Smooth muscle cell (in vitro differentiated cells): ENCODE measurements around the gene DPF3. TPM values are rescaled to one million over a fixed set of nuclear protein-coding genes. Genes with fewer than 3 reads are reported as not detected.

Source experiments
- DNase-seq: peaks from one replicate; lab custom pipeline; 2025; ENCODE audit not compliant: unreplicated experiment; lab: John Stamatoyannopoulos, UW
- H2AFZ ChIP-seq: fragments of 200-600 bp; sonication (generic); 2 replicates; pipeline ENCODE4 v1.6.0; 2016; ENCODE audit warnings: antibody characterized with exemption, low read depth, mild to moderate bottlenecking
- H3F3A ChIP-seq: fragments of 200-600 bp; sonication (generic); 2 replicates; pipeline ENCODE4 v1.6.0; 2017; ENCODE audit warnings: antibody characterized with exemption, low read depth
- H3K27ac ChIP-seq: fragments of 200-600 bp; sonication (generic); 2 replicates; pipeline ENCODE4 v1.5.1; 2016; ENCODE audit warnings: low read depth, mild to moderate bottlenecking
- H3K27me3 ChIP-seq: fragments of 200-600 bp; sonication (generic); 2 replicates; pipeline ENCODE4 v1.6.1; 2016; ENCODE audit warnings: low read depth, mild to moderate bottlenecking
- H3K36me3 ChIP-seq: fragments of 200-600 bp; sonication (generic); 2 replicates; pipeline ENCODE4 v1.5.1; 2016; ENCODE audit warnings: low read depth
- H3K4me1 ChIP-seq: fragments of 200-600 bp; sonication (generic); 2 replicates; pipeline ENCODE4 v1.5.1; 2016; ENCODE audit warnings: low read depth
- H3K4me2 ChIP-seq: fragments of 200-600 bp; sonication (generic); 2 replicates; pipeline ENCODE4 v1.6.0; 2016; ENCODE audit warnings: mild to moderate bottlenecking
- H3K4me3 ChIP-seq: fragments of 200-600 bp; sonication (generic); 2 replicates; pipeline ENCODE4 v1.5.1; 2016; ENCODE audit warnings: mild to moderate bottlenecking
- H3K79me2 ChIP-seq: fragments of 200-600 bp; sonication (generic); 2 replicates; pipeline ENCODE4 v1.6.0; 2016; ENCODE audit warnings: low read depth, mild to moderate bottlenecking
- H3K9ac ChIP-seq: fragments of 200-600 bp; sonication (generic); 2 replicates; pipeline ENCODE4 v1.6.0; 2016; ENCODE audit warnings: low read depth
- H3K9me3 ChIP-seq: fragments of 200-600 bp; sonication (generic); replicated peaks from 2 replicates; pipeline ENCODE4 v1.5.1; 2016; ENCODE audit warnings: low read depth
- H4K20me1 ChIP-seq: fragments of 200-600 bp; sonication (generic); 2 replicates; pipeline ENCODE4 v1.6.0; 2016; ENCODE audit warnings: low read depth
- WGBS: methylation state at CpG from one replicate; pipeline ENCODE4 v1.1.7; 2016; ENCODE audit warnings: low lambda C conversion rate; 5-methylcytosine and 5-hydroxymethylcytosine counted together
- polyA plus RNA-seq: library from polyadenylated mRNA; unstranded; fragments of >200 nt; fragmentation: Nextera tagmentation; extraction: Ambion mirVana; gene quantifications from 2 replicates; pipeline ENCODE4 v1.2.1, GENCODE V29; 2016
- total RNA-seq: library from RNA; depleted of rRNA; stranded (reverse); fragments of >200 nt; gene quantifications from 2 replicates; pipeline ENCODE4 v1.2.3, GENCODE V29; 2014
- TF ChIP-seq, protein P1 (sequence below): fragments of 200-600 bp; sonication (generic); IDR thresholded peaks from 2 replicates; pipeline ENCODE4 v1.5.1; 2017; ENCODE audit warnings: borderline replicate concordance, mild to moderate bottlenecking, antibody characterized with exemption; ENCODE audit not compliant: insufficient read depth, poor library complexity, severe bottlenecking

The DPF3 gene
- total and polyA plus RNA-seq, 2 experiments from 2014 or later: 4.9 to 12.6 TPM

DNA sequence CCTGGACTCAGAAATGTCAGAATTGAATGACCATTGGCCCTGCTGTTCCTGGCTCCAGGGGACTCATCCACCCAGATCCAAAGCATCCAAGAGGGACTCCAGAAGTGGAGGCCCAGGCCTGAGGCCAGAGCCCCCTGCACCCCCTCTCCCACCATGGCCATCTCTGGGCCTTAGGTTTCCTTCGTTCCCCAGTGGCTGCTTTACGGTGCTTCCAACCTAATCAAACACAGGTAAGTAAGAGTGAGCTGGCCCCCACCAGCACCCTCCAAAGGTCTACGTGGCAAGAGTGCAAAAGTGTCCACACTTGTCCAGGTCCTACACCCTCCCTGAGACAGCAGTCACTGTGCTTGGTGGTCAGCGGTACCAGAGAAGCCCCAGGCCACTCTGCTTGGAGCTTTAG lies 139.0 kb downstream of the DPF3 start:
- DNase-seq: no peak
- H2AFZ ChIP-seq: no peak overlapping the region
- no peaks in the 10 kb centered on the region for H4K20me1 ChIP-seq
- no peaks in the 10 kb centered on the region for H3K4me1 ChIP-seq
- no peaks in the 10 kb centered on the region for H3F3A ChIP-seq
- TF ChIP-seq, protein P1, sequence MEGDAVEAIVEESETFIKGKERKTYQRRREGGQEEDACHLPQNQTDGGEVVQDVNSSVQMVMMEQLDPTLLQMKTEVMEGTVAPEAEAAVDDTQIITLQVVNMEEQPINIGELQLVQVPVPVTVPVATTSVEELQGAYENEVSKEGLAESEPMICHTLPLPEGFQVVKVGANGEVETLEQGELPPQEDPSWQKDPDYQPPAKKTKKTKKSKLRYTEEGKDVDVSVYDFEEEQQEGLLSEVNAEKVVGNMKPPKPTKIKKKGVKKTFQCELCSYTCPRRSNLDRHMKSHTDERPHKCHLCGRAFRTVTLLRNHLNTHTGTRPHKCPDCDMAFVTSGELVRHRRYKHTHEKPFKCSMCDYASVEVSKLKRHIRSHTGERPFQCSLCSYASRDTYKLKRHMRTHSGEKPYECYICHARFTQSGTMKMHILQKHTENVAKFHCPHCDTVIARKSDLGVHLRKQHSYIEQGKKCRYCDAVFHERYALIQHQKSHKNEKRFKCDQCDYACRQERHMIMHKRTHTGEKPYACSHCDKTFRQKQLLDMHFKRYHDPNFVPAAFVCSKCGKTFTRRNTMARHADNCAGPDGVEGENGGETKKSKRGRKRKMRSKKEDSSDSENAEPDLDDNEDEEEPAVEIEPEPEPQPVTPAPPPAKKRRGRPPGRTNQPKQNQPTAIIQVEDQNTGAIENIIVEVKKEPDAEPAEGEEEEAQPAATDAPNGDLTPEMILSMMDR: no peak
- WGBS: 92% methylated on average over 4 of the region's 4 CpGs
- peaks cover 11% of the 10 kb centered on the region for H3K9me3 ChIP-seq
- no peak overlapping the region for H3K4me2 ChIP-seq
- no peak overlapping the region for H3K9ac ChIP-seq
- no peaks in the 10 kb centered on the region for H3K79me2 ChIP-seq
- no peaks in the 10 kb centered on the region for H3K27me3 ChIP-seq
- H3K27ac ChIP-seq: no peak overlapping the region
- H3K4me3 ChIP-seq: no peak overlapping the region
- peaks cover 8% of the 10 kb centered on the region for H3K36me3 ChIP-seq

DNA sequence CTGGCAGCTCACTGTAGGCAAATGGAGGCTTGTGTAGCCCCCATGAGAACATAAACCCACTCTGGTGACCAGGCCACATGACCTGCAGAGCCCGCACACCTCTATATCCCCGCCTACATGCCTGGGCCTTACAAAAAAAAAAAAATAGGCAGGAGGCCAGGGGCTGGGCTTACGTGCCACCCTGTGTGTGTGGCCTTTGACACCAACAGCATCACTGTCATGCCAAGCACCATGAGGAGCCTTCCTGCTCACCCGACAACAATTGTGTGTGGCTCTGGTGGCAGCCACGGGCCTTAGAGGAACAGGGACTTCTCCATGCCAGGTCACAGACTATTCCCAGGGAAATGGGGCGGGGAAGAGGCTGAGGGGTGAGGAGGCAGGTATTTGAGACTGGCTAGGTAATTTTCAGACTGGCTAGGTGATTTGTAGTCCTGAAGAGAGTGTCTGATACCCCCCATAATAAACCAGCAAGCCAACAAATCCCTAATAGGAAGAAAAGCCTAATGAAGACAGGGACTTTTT lies 140.0 kb downstream of the DPF3 start:
- Histone ChIP-seq H3F3A (no peaks in the 10 kb centered on the region), H3K4me3 (no peak overlapping the region), H3K9me3 (peaks cover 2% of the 10 kb centered on the region), H3K79me2 (no peaks in the 10 kb centered on the region), H3K36me3 (peaks cover 4% of the 10 kb centered on the region), H3K27ac (no peak overlapping the region), H3K9ac (no peak overlapping the region), H3K4me2 (no peak overlapping the region), H4K20me1 (no peaks in the 10 kb centered on the region), H2AFZ (no peak overlapping the region), H3K27me3 (no peaks in the 10 kb centered on the region), H3K4me1 (no peaks in the 10 kb centered on the region)
- no peak for DNase-seq
- TF ChIP-seq, protein P1: no peak
- WGBS: 87% methylated on average over 6 of the region's 6 CpGs

DNA sequence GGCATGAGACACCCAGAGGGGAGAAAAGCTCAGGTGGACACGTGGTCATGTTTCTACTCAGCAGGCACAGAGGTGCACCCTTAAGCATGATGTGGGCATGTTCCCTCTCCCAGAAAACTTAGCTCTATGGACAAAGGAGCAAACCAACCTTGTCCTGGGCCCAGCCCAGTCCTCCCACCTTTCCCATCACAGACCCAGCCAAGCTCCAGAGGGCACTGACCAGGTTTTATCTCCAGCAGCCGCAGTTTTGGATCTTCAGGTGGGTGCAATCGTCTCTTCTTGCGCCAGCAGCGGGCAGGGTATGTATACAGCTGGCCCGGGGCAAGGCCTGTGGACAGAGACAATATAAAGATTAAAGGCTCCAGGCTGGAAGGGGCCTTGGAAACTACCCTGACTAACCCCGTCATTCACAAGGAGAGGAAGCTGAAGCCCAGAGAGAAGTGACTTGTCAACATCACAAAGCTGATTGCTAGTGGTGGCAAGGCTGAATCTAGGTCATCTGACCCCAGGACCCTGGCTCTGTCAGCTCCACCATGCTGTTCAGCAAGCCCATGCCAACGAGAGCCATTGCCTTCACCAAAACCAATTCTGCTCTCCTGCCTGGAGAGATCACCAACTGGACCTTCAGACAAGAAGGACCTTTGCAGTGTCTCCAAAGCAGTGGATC lies 140.7 kb downstream of the DPF3 start:
- Histone ChIP-seq H3K79me2 (no peaks in the 10 kb centered on the region), H2AFZ (no peak overlapping the region), H3K4me1 (no peaks in the 10 kb centered on the region), H3K4me3 (no peak overlapping the region), H4K20me1 (no peaks in the 10 kb centered on the region), H3K36me3 (no peaks in the 10 kb centered on the region), H3K9me3 (no peaks in the 10 kb centered on the region), H3K9ac (no peak overlapping the region), H3K27ac (no peak overlapping the region), H3K4me2 (no peak overlapping the region), H3F3A (no peaks in the 10 kb centered on the region), H3K27me3 (no peaks in the 10 kb centered on the region)
- TF ChIP-seq, protein P1: no peak
- DNase-seq: no peak
- 84% methylated on average over 8 of the region's 8 CpGs for WGBS

DNA sequence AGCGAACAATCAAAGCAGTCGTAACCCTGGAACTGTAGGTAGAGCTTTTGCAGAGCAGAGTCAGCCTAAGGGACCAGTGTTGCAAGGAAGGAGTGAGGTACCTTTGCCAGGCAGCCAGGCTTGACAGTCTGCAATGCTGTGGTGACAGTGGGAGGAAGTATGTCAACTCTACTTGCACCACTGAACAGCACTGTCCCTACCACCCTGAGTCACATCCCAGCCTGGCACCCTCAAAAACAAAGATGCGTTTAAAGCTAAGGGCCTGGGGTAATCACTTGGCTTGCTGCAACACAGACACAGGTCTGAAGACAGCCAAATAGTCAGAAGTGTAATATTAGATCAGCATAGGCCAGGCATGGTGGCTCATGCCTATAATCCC lies 141.9 kb downstream of the DPF3 start:
- H3K4me3 ChIP-seq: no peak overlapping the region
- TF ChIP-seq, protein P1: no peak
- 95% methylated on average over 3 of the region's 3 CpGs for WGBS
- H3K27ac ChIP-seq: no peak overlapping the region
- H3K27me3 ChIP-seq: no peaks in the 10 kb centered on the region
- no peaks in the 10 kb centered on the region for H3K79me2 ChIP-seq
- H4K20me1 ChIP-seq: no peaks in the 10 kb centered on the region
- H3K9ac ChIP-seq: no peak overlapping the region
- no peak overlapping the region for H2AFZ ChIP-seq
- H3K4me2 ChIP-seq: no peak overlapping the region
- H3F3A ChIP-seq: no peaks in the 10 kb centered on the region
- no peaks in the 10 kb centered on the region for H3K36me3 ChIP-seq
- no peak for DNase-seq
- H3K9me3 ChIP-seq: no peaks in the 10 kb centered on the region
- H3K4me1 ChIP-seq: no peaks in the 10 kb centered on the region
